Hepatocyte (in vitro differentiated cells): Measurements from ENCODE around the gene UPF1.

ENCODE experiments used
- EZH2 ChIP-seq: fragments of 200-600 bp; sonication (generic); IDR thresholded peaks from 2 replicates; pipeline ENCODE4 v1.6.1; 2016; ENCODE audit warnings: antibody characterized with exemption, mild to moderate bottlenecking, borderline replicate concordance
- EZH2phosphoT487 ChIP-seq: fragments of 200-600 bp; sonication (generic); IDR thresholded peaks from one replicate; pipeline ENCODE4 v1.6.1; 2018; ENCODE audit warnings: antibody characterized with exemption, mild to moderate bottlenecking, low read depth, moderate library complexity; ENCODE audit not compliant: unreplicated experiment, severe bottlenecking
- TF ChIP-seq, protein P1 (sequence below): fragments of 200-600 bp; sonication (generic); IDR thresholded peaks from 2 replicates; pipeline ENCODE4 v1.5.1; 2016; ENCODE audit warnings: antibody characterized with exemption, mild to moderate bottlenecking; ENCODE audit not compliant: poor library complexity

GRCh38 chr19:18906605-18907519, 75.1 kb downstream of the UPF1 start:
- TF ChIP-seq, protein P1, sequence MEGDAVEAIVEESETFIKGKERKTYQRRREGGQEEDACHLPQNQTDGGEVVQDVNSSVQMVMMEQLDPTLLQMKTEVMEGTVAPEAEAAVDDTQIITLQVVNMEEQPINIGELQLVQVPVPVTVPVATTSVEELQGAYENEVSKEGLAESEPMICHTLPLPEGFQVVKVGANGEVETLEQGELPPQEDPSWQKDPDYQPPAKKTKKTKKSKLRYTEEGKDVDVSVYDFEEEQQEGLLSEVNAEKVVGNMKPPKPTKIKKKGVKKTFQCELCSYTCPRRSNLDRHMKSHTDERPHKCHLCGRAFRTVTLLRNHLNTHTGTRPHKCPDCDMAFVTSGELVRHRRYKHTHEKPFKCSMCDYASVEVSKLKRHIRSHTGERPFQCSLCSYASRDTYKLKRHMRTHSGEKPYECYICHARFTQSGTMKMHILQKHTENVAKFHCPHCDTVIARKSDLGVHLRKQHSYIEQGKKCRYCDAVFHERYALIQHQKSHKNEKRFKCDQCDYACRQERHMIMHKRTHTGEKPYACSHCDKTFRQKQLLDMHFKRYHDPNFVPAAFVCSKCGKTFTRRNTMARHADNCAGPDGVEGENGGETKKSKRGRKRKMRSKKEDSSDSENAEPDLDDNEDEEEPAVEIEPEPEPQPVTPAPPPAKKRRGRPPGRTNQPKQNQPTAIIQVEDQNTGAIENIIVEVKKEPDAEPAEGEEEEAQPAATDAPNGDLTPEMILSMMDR = no peak
- no peak for TF ChIP-seq EZH2phosphoT487
- TF ChIP-seq EZH2 = no peak
